Subcutaneous adipose tissue (tissue), 4 donors: ENCODE results near the gene KIF12. TPM values are rescaled to one million over a fixed set of nuclear protein-coding genes. Genes with fewer than 3 reads are reported as not detected.

Source experiments
- total RNA-seq, 4 donors: library from RNA; depleted of rRNA; stranded (reverse); fragments of >200 nt; gene quantifications; one replicate each; pipeline ENCODE4 v1.1.0, GENCODE V29; 2016
- TF ChIP-seq, protein P1 (sequence below): fragments of 450-650 bp; IDR thresholded peaks from one replicate; pipeline ENCODE4 v1.5.1; 2016; ENCODE audit warnings: low read depth, mild to moderate bottlenecking, control low read depth, antibody characterized with exemption, moderate library complexity

Gene KIF12
- total RNA-seq, 4 donors from 2014 or later, result not detected

- TF ChIP-seq, protein P1, sequence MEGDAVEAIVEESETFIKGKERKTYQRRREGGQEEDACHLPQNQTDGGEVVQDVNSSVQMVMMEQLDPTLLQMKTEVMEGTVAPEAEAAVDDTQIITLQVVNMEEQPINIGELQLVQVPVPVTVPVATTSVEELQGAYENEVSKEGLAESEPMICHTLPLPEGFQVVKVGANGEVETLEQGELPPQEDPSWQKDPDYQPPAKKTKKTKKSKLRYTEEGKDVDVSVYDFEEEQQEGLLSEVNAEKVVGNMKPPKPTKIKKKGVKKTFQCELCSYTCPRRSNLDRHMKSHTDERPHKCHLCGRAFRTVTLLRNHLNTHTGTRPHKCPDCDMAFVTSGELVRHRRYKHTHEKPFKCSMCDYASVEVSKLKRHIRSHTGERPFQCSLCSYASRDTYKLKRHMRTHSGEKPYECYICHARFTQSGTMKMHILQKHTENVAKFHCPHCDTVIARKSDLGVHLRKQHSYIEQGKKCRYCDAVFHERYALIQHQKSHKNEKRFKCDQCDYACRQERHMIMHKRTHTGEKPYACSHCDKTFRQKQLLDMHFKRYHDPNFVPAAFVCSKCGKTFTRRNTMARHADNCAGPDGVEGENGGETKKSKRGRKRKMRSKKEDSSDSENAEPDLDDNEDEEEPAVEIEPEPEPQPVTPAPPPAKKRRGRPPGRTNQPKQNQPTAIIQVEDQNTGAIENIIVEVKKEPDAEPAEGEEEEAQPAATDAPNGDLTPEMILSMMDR, result no peak
Observed at GRCh38 chr9:114090798-114091197, 8.3 kb downstream of the KIF12 start.

DNA sequence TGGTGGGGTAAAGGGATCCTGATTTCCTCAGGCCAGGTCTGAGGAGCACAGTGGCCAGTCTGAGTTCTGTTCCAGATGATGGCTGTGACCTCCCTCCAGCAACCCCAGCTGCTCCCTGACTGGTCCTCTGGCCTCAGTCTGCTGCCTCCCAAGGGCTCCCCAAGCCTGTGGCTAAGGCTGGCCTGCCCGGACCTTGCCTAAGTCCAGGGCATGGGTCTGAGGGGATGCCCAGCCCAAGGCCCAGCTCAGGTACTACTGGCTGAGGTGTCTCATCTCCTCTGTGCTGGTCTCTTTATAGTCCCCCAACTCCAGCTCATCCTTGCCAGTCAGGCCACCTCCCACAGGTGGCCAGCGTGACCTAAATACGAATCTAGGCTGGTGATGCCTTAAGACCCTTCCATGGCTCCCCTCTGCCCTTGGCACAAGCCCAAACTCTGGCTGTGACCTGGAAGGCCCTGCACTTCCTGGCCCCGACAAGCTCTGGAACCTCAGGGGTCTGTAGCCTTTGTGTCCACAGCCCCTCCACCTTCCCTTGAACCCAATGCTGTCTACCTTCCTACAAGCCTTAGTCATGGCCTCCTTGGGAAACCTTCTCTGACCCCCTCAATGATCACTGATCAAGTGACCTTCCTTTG lies 9.8 kb downstream of the KIF12 start:
- TF ChIP-seq, protein P1, result no peak

DNA sequence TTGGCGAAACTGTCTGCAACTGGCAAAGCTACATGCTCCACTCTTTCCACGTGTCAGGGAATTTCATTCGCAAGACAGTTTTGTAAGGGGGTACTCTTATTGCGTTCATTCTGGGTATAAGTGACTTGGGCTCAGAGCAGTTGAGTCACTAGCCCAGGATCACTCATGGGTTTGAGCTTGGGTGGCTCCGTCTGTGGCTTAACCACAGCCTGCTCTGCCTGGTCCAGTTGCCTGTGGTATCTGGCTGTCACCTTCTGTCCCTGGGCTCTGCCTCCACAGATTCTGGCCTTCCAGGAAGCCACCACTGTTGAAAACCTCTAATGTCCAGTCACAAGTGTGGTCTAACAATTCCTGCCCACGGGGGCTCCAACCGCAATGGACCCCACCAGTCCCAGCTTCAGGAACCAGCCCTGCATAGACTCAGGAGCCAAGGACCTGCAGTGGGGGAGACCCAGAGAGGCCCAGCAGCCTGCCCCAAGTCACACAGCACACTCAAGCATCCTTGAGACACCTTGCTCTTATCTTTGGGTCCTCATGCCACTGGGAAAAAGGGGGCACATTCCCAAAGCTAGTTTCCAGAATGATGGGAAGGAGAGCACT lies 10.4 kb downstream of the KIF12 start:
- TF ChIP-seq, protein P1, result no peak

- TF ChIP-seq, protein P1, result no peak
Observed at GRCh38 chr9:114087721-114088120, 11.4 kb downstream of the KIF12 start.

DNA sequence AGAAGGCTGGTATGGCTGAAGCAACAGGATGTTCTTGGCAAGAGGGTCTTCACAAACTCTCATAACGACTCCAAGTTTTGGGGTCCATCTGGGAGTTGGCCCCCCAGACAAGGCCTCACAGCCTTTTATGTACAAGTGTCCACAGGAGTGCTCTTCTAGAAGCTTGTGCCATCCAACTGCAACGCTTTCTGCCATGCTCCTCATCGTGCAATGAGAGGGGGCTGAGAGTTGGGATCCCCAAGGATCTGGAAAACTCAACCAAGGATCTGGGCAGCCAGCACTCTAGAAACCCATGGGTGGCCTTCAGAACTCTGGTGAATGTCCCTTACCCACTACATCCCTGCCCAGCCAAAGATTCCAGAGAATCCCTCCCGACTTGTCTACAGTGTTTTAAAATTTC lies 12.5 kb downstream of the KIF12 start:
- TF ChIP-seq, protein P1, result no peak

DNA sequence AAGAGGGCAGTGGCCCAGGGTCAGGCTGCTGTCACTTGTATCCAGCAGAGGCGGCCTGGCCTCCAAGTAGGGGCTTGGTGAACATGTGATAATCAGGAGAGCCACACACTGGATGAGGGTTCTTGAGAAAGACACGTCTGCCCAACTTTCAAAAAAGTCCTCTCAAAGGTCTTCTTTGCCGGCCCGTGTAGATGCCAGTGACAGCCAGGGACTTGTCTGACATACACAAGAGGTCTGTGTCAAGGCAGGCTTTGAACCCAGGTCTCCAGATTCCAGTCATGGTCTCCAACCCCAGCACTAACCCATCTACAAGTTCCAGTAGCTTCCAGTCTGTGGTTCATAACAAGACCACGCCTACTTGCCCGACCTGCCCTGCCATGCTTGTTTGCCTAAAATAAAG lies 13.1 kb downstream of the KIF12 start:
- TF ChIP-seq, protein P1, result no peak

GRCh38 chr9:114085387-114085789 lies 13.7 kb downstream of the KIF12 start:
- TF ChIP-seq, protein P1, result no peak
